Spleen (tissue), 7 donors: ENCODE results near the gene LPCAT3.

ENCODE experiments used
- POLR2AphosphoS5 ChIP-seq, 3 donors: sonication (generic); formaldehyde crosslinking; IDR thresholded peaks; one replicate each; pipeline ENCODE4 v1.5.1; 2017; ENCODE audit warnings: antibody characterized with exemption in 3 of 3
- TF ChIP-seq, protein P1 (sequence below), 11 experiments: fragments of 200-600 bp in 7 of 11; fragments of 450-650 bp in 4 of 11; sonication (generic) in 4 of 11; IDR thresholded peaks in 8 of 11; conservative IDR thresholded peaks in 3 of 11; 1 replicate in 7 of 11; 2 replicates in 4 of 11; pipeline versions ENCODE4 v1.4.0 to v1.8.0; 2016 to 2021; ENCODE audit warnings: antibody characterized with exemption in 11 of 11, inconsistent platforms in 4 of 11, mild to moderate bottlenecking in 1 of 11
- donor health status: DM: no; HTN: no; CAD: no; lungs with moderate emphysema.
- donor health status: DM: no; HTN: no; CAD: no.
- donor health status: DM: no; HTN: no; CAD: no.

DNA sequence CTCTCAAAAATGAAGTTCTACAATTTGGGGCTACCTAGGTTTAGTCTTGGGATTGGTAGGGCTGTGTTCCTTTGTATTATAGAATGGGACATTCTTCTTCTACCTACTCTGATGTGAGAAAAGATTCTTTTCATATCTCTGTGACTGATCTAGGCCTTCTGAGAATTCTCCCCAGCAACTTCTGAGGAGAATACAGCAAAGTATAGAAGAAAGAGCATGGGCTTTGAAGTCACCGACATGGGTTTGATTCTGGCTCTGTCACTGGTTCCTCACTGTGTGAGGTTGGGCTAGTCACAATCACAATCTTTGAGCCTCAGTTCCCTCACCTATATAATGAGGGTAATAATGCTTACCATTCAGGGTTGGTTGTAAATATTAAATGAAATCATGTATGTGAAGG lies 85.5 kb downstream of the LPCAT3 start:
- TF ChIP-seq POLR2AphosphoS5 (IDR thresholded peaks at IDR 0.05): no peak
- TF ChIP-seq, protein P1, sequence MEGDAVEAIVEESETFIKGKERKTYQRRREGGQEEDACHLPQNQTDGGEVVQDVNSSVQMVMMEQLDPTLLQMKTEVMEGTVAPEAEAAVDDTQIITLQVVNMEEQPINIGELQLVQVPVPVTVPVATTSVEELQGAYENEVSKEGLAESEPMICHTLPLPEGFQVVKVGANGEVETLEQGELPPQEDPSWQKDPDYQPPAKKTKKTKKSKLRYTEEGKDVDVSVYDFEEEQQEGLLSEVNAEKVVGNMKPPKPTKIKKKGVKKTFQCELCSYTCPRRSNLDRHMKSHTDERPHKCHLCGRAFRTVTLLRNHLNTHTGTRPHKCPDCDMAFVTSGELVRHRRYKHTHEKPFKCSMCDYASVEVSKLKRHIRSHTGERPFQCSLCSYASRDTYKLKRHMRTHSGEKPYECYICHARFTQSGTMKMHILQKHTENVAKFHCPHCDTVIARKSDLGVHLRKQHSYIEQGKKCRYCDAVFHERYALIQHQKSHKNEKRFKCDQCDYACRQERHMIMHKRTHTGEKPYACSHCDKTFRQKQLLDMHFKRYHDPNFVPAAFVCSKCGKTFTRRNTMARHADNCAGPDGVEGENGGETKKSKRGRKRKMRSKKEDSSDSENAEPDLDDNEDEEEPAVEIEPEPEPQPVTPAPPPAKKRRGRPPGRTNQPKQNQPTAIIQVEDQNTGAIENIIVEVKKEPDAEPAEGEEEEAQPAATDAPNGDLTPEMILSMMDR (IDR thresholded peaks at IDR 0.05 in 8 of 11, conservative IDR thresholded peaks at IDR 0.05 in 3 of 11): no peak
